GM08714 (cell line): ENCODE measurements around the gene KCNQ1.

ENCODE experiments used
- H3K4me3 ChIP-seq: fragments of 200-500 bp; sonication (Bioruptor generic); 2 replicates; pipeline ENCODE4 v1.5.1; 2014; ENCODE audit warnings: mild to moderate bottlenecking, low read length, inconsistent platforms
- ZNF274 ChIP-seq: IDR thresholded peaks from 2 replicates; pipeline ENCODE4 v1.6.1; 2012; ENCODE audit warnings: mild to moderate bottlenecking, low read depth, low read length

KCNQ1 gene

GRCh38 chr11:2425506-2425905, 19.3 kb upstream of the KCNQ1 start:
- H3K4me3 ChIP-seq, result no peak overlapping the region
- no peak for TF ChIP-seq ZNF274

DNA sequence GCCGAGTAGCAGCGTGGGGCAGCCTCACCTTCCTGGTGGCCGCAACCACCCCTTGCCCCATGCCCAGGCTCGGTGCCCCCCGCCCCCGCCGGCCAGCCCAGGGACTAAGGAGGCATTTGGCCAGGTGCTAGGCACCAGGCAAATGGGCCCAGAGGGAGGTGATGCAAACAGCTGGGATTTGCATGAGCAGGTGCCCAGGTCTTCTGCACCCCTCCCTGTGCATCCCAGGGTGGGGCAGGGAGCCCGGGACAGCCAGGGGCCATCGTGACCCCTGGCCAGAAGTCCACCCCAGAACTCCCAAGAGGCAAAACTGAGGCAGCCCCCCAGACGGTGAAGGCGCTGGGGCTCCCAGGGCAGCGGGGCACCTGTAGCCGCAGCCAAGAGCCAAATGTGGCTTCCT, 18.6 kb upstream of the KCNQ1 start:
- no peak overlapping the region for H3K4me3 ChIP-seq
- TF ChIP-seq ZNF274, result no peak

GRCh38 chr11:2426826-2427521, 17.8 kb upstream of the KCNQ1 start:
- TF ChIP-seq ZNF274, result no peak
- H3K4me3 ChIP-seq, result no peak overlapping the region

GRCh38 chr11:2427721-2428321, 17.0 kb upstream of the KCNQ1 start:
- TF ChIP-seq ZNF274, result no peak
- H3K4me3 ChIP-seq, result no peak overlapping the region

GRCh38 chr11:2428322-2428795, 16.4 kb upstream of the KCNQ1 start:
- no peak overlapping the region for H3K4me3 ChIP-seq
- TF ChIP-seq ZNF274, result no peak

DNA sequence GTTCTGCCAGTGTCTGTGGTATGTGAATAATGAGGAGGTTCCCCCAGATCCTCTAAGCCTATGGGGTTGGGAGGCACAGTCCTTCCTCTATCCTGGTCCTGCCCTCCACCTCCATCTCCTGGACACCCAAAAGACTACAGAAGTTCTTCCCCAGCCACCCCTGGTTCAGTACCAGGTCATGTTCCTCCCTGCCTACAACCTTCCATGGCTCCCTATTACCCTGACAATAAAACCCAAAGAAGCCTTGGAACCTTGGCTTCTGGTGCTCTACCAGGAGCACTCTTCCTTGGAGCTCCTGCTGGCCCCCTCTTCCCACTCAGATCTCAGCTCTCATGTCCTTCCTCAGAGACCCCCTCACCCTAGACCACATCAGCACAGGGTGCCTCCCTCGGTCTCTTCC, 13.4 kb upstream of the KCNQ1 start:
- TF ChIP-seq ZNF274, result no peak
- H3K4me3 ChIP-seq, result no peak overlapping the region

GRCh38 chr11:2432171-2432621, 12.6 kb upstream of the KCNQ1 start:
- H3K4me3 ChIP-seq, result no peak overlapping the region
- no peak for TF ChIP-seq ZNF274

GRCh38 chr11:2432628-2433071, 12.2 kb upstream of the KCNQ1 start:
- no peak for TF ChIP-seq ZNF274
- H3K4me3 ChIP-seq, result no peak overlapping the region

DNA sequence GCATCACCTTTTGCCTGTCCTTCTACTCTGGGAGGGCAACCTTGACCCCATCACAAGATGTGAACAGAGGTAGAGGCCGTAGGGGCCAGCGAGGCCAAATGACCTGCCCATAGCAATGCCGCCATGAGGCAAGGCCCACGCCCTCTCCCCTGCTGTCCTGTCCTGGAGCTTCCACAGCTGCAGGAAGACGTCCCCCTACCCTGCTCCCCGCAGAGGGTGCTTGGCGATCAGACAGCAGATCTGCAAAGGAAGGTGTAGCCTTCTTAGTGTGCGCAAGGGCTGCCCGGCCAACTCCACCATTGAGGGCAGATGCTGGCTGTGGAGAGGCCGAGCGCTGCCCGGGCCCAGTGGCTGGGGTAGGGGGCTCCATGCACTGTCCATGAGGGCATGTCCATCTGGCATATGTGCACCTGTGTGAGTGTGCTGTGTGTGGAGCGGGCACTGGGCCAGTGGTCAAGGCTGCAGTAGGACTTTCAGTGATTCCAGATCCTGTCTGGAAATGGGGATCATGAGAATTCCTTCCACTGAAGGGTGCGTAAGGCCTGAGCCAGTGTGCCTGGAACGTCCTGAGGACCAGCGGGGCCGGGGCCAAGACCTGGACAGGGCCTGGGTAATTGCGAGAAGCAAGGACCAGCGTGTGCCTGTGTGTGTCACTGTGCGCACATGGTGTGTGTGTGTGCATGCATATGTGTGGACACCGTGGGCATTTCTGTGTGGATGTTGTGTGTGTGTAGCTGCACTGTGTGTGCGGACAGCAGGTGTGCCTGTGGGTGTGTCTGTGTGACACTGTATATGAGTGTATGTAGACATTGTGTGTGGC, 11.5 kb upstream of the KCNQ1 start:
- no peak overlapping the region for H3K4me3 ChIP-seq
- TF ChIP-seq ZNF274, result no peak

GRCh38 chr11:2434008-2434407, 10.8 kb upstream of the KCNQ1 start:
- H3K4me3 ChIP-seq, result no peak overlapping the region
- TF ChIP-seq ZNF274, result no peak

GRCh38 chr11:2434506-2435255, 10.1 kb upstream of the KCNQ1 start:
- TF ChIP-seq ZNF274, result no peak
- no peak overlapping the region for H3K4me3 ChIP-seq

- no peak for TF ChIP-seq ZNF274
- H3K4me3 ChIP-seq, result no peak overlapping the region
These were observed 9.4 kb upstream of the KCNQ1 start for GRCh38 chr11:2435288-2436012.

DNA sequence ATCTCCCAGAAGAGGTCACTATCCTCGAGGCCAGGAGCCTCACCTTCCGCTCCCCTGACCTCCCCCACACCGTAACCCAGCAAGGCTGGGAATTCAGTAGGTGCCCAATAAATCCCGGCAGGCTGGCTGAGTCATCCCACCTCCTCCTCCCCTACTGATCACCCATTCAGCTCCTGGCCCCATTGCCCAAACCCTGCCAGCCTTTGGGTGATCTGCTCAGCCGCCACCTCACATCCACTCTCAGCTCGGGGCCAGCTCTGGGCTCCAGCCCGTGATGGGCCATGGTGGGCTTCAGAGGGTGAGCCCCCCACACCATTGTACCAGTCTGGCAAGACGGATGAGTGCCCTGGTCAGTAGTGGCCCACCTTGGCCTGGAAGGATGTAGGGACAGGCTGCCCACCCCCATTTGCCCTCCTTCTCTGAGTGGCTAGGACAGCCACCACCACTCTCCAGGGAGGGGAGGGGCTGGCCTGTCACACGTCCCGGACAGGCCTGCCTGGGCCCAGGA, 8.7 kb upstream of the KCNQ1 start:
- TF ChIP-seq ZNF274, result no peak
- H3K4me3 ChIP-seq, result no peak overlapping the region

DNA sequence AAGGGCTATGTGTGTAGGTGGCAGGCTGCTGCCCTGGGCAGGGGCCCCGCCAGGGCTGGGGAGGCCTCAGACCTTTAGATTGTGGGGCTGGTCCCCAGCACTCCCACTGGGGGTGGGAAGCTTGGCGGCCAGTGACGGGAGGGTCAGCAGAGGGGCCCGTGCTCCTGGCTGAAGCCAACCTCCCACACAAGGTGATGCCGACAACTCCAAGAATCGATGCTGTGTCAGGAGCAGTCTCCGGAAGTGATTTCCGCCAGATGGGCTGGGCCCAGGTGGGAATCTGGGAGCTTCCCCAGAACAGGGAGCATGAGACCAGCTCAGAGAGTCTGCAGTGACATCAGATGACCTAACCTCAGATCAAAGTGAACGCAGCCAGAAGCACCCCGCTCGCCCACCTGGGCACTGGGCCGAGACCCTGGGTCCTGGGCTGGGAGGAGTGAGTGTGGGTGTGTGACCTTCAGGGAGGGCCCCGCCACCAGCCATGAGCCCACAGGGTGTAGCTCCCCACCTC, 8.2 kb upstream of the KCNQ1 start:
- no peak overlapping the region for H3K4me3 ChIP-seq
- no peak for TF ChIP-seq ZNF274
